Measurements from ENCODE around the gene SLC1A2. TPM values are rescaled to one million over a fixed set of nuclear protein-coding genes. Genes with fewer than 3 reads are reported as not detected.

The SLC1A2 gene
- total and polyA plus RNA-seq, 2 of the 4 experiments (the other 2 are of a cell fraction) = 0.15 to 0.54 TPM

- no peak overlapping the region for H3K56ac ChIP-seq (ENCODE audit: extremely low read depth, insufficient read depth, low read length)
- 0 out of 2 replicates have a peak overlapping the region, but pooled peaks have one; percentile 17 for H3K23ac ChIP-seq (ENCODE audit: low read depth, low read length)
- peaks cover 3% of the 10 kb centered on the region; the same call in 1 of the 2 replicates for H3K9me3 ChIP-seq (ENCODE audit: control insufficient read depth, insufficient read depth, low read length)
- 0 out of 2 replicates have a peak overlapping the region, but pooled peaks have one; percentile 25 for H2AK5ac ChIP-seq (ENCODE audit: low read depth, low read length)
- H3K4me2 ChIP-seq (ENCODE audit: low read depth, low read length) = no peak overlapping the region
- no peak overlapping the region for H2AFZ ChIP-seq (replicated peaks; ENCODE audit: low read length, poor library complexity)
- no peaks in the 10 kb centered on the region for H3K79me1 ChIP-seq (ENCODE audit: low read depth in 1 of 2, low read length in 2 of 2)
- H3K36me3 ChIP-seq (ENCODE audit: control insufficient read depth, insufficient read depth, low read length) = peaks cover 4% of the 10 kb centered on the region
- dilution Hi-C loops (cut with HindIII; ENCODE audit: low sequenced_read_pairs, unreplicated experiment) = no loop called here
- DNase-seq (no peak), ATAC-seq (ENCODE audit: low read depth) (no peak)
- no TSS peak for BruUV-seq (replicated peaks)
- WGBS, 2 experiments (ENCODE audit: extremely low coverage in 2 of 2, insufficient read length in 1 of 2) = 100% methylated on average over 1 of the region's 4 CpGs; no CpG with 5 or more reads in 1 of the 2 experiments
- H2BK5ac ChIP-seq (ENCODE audit: low read depth, low read length, poor library complexity, severe bottlenecking) = peak overlapping the region; percentile 60
- H4K5ac ChIP-seq (ENCODE audit: low read depth, low read length) = peak overlapping the region; percentile 72
- no peak overlapping the region for H3K27ac ChIP-seq (ENCODE audit: insufficient read depth, low read length)
- intact Hi-C loops (cut with micrococcal nuclease) = loop anchor here (5.0 to 10.0 kb wide), 2 partner anchors 131 to 249 kb away; no protein-coding TSS in a partner anchor
- H3K4me3 ChIP-seq (ENCODE audit: insufficient read depth, low read depth, low read length) = no peak overlapping the region
- peak overlapping the region; percentile 65 for H2BK120ac ChIP-seq (ENCODE audit: low read depth, low read length)
- ChIA-PET POLR2A (ENCODE audit: unreplicated experiment) (no interaction called here), CTCF (interaction anchor here (1.5 kb wide), 1 partner anchor 69 kb away, joined by 3 read pairs; no protein-coding TSS in a partner anchor)
- H3K4me1 ChIP-seq (ENCODE audit: control insufficient read depth, insufficient read depth, low read length) = peaks cover 12% of the 10 kb centered on the region
- H4K8ac ChIP-seq (ENCODE audit: low read depth in 2 of 2, low read length in 2 of 2) = no peak overlapping the region
- H3K27me3 ChIP-seq (ENCODE audit: control insufficient read depth, insufficient read depth, low read length) = no peaks in the 10 kb centered on the region
- H2BK20ac ChIP-seq (ENCODE audit: low read depth, low read length) = peak overlapping the region; percentile 65; the same call in 1 of the 2 replicates
- H4K91ac ChIP-seq (ENCODE audit: insufficient read depth, low read depth, low read length) = peak overlapping the region; percentile 5; the same call in 1 of the 2 replicates
- no peaks in the 10 kb centered on the region for H4K20me1 ChIP-seq (ENCODE audit: insufficient read depth, low read length)
- H3K4ac ChIP-seq (ENCODE audit: low read depth, low read length) = peak overlapping the region; percentile 38; the same call in 1 of the 2 replicates
- no peaks in the 10 kb centered on the region for H3K9me1 ChIP-seq (ENCODE audit: insufficient read depth, low read length)
- H3K18ac ChIP-seq (ENCODE audit: low read depth, low read length) = peak overlapping the region; percentile 57; the same call in 1 of the 2 replicates
- in situ Hi-C loops (cut with MboI; ENCODE audit: low sequenced_read_pairs) = loop anchor here (10.0 kb wide), 1 partner anchor 149 kb away; no protein-coding TSS in a partner anchor
- H2AK9ac ChIP-seq (replicated peaks; ENCODE audit: low read depth, low read length, poor library complexity) = no peak overlapping the region
- H3K9ac ChIP-seq (ENCODE audit: low read depth, low read length) = no peak overlapping the region
- peak overlapping the region; percentile 74 for H2BK15ac ChIP-seq (ENCODE audit: low read depth, low read length)
- H3K14ac ChIP-seq (replicated peaks; ENCODE audit: low read depth, low read length) = peak overlapping the region; percentile 47
- TF ChIP-seq BHLHE40 (IDR thresholded peaks at IDR 0.05; ENCODE audit: low read depth, low read length) (no peak), RCOR1 (IDR thresholded peaks at IDR 0.05; ENCODE audit: insufficient replicate concordance, low read length) (no peak), USF2 (IDR thresholded peaks at IDR 0.05; ENCODE audit: low read depth, low read length) (no peak), CHD1 (IDR thresholded peaks at IDR 0.05; ENCODE audit: low read depth, low read length) (no peak), SMC3 (IDR thresholded peaks at IDR 0.05; ENCODE audit: low read depth, low read length) (no peak), POLR2A (IDR thresholded peaks at IDR 0.05; ENCODE audit: low read depth, low read length) (no peak), CTCF (conservative IDR thresholded peaks at IDR 0.05; ENCODE audit: low read depth, low read length) (no peak), MXI1 (IDR thresholded peaks at IDR 0.05; ENCODE audit: borderline replicate concordance, low read depth, low read length) (no peak), RAD21 (IDR thresholded peaks at IDR 0.05; ENCODE audit: low read length) (no peak), MAZ (IDR thresholded peaks at IDR 0.05; ENCODE audit: borderline replicate concordance, low read depth, low read length) (no peak), NFE2L2 (IDR thresholded peaks at IDR 0.05; ENCODE audit: low read depth, low read length) (no peak), RFX5 (IDR thresholded peaks at IDR 0.05; ENCODE audit: low read depth, low read length) (no peak), CEBPB (IDR thresholded peaks at IDR 0.05; ENCODE audit: low read depth, low read length) (no peak), ELK1 (IDR thresholded peaks at IDR 0.05; ENCODE audit: borderline replicate concordance, low read depth, low read length) (no peak)
These were observed 183.3 kb downstream of the SLC1A2 start for GRCh38 chr11:35235936-35236666.

All from IMR-90 (cell line).